GM23338 (cell line): Measurements from ENCODE around the gene FMN1.

Experiments used
- EZH2 ChIP-seq: fragments of 200-600 bp; sonication (generic); IDR thresholded peaks from one replicate; pipeline ENCODE4 v1.8.0; 2017; ENCODE audit warnings: antibody characterized with exemption, mild to moderate bottlenecking, low read depth; ENCODE audit not compliant: unreplicated experiment
- EZH2phosphoT487 ChIP-seq: fragments of 200-600 bp; sonication (generic); IDR thresholded peaks from one replicate; pipeline ENCODE4 v1.8.1; 2018; ENCODE audit warnings: antibody characterized with exemption; ENCODE audit not compliant: unreplicated experiment
- POLR2AphosphoS5 ChIP-seq: IDR thresholded peaks from 2 replicates; pipeline ENCODE4 v1.6.1; 2016; ENCODE audit warnings: antibody characterized with exemption, low read depth
- ZNF114 ChIP-seq: fragments of 250-450 bp; sonication (Bioruptor Pico); IDR thresholded peaks from 2 replicates; pipeline ENCODE4 v1.5.0; 2020; ENCODE audit warnings: mild to moderate bottlenecking, moderate library complexity
- TF ChIP-seq, protein P1 (sequence below), 2 experiments: fragments of 200-600 bp in 1 of 2; sonication (generic) in 1 of 2; conservative IDR thresholded peaks; 2 replicates each; pipeline versions ENCODE4 v1.5.1 to v1.6.1; 2016 to 2017; ENCODE audit warnings: antibody characterized with exemption in 2 of 2, low read depth in 2 of 2, mild to moderate bottlenecking in 2 of 2, moderate library complexity in 1 of 2

- TF ChIP-seq, protein P1, sequence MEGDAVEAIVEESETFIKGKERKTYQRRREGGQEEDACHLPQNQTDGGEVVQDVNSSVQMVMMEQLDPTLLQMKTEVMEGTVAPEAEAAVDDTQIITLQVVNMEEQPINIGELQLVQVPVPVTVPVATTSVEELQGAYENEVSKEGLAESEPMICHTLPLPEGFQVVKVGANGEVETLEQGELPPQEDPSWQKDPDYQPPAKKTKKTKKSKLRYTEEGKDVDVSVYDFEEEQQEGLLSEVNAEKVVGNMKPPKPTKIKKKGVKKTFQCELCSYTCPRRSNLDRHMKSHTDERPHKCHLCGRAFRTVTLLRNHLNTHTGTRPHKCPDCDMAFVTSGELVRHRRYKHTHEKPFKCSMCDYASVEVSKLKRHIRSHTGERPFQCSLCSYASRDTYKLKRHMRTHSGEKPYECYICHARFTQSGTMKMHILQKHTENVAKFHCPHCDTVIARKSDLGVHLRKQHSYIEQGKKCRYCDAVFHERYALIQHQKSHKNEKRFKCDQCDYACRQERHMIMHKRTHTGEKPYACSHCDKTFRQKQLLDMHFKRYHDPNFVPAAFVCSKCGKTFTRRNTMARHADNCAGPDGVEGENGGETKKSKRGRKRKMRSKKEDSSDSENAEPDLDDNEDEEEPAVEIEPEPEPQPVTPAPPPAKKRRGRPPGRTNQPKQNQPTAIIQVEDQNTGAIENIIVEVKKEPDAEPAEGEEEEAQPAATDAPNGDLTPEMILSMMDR (conservative IDR thresholded peaks at IDR 0.05; ENCODE audit: low read depth in 2 of 2) = no peak
- TF ChIP-seq ZNF114 (CRISPR knock-in tag) (no peak), EZH2 (no peak), POLR2AphosphoS5 (no peak), EZH2phosphoT487 (no peak)
These were observed 370.8 kb downstream of the FMN1 start for GRCh38 chr15:32823750-32824149.
